Activated naive CD4-positive, alpha-beta T cell treated with anti-CD3 and anti-CD28 coated beads for 36 hours (primary cell): ENCODE measurements around the gene WDFY2. TPM values are rescaled to one million over a fixed set of nuclear protein-coding genes. Genes with fewer than 3 reads are reported as not detected.

Experiments used
- CTCF ChIA-PET: fragments of 350-600 bp; sonication (Branson Sonifier 250); formaldehyde crosslinking; loops from one replicate; lab custom pipeline; 2021; ENCODE audit warnings: antibody characterized with exemption; lab: Charles Lee
- DNase-seq: peaks from one replicate; pipeline ENCODE4 v3.0.0-alpha.2; 2020
- H3K27ac Mint-ChIP-seq: one replicate; pipeline ENCODE4 v1.8.0; 2021; ENCODE audit warnings: mild to moderate bottlenecking, mixed read lengths
- H3K27me3 Mint-ChIP-seq: one replicate; pipeline ENCODE4 v1.8.0; 2021; ENCODE audit warnings: low read depth, mixed read lengths
- H3K36me3 Mint-ChIP-seq: one replicate; pipeline ENCODE4 v1.8.0; 2021; ENCODE audit warnings: low read depth, mixed read lengths
- H3K4me1 Mint-ChIP-seq: one replicate; pipeline ENCODE4 v1.8.0; 2021; ENCODE audit warnings: low read depth, mixed read lengths
- H3K4me3 Mint-ChIP-seq: one replicate; pipeline ENCODE4 v1.8.0; 2021; ENCODE audit warnings: mild to moderate bottlenecking, moderate library complexity, mixed read lengths
- H3K9me3 Mint-ChIP-seq: one replicate; pipeline ENCODE4 v1.8.0; 2021; ENCODE audit warnings: mixed read lengths
- intact Hi-C: fragments of 100-400 bp; cut with micrococcal nuclease; formaldehyde crosslinking; loops from one replicate; pipeline ENCODE4 v1.15.1; 2023
- total RNA-seq, 2 experiments: library from RNA; stranded (reverse); gene quantifications; one replicate each; pipeline ENCODE4 v1.2.3, GENCODE V29; 2021

The WDFY2 gene
- total RNA-seq, 2 experiments from 2014 or later, result 8.3 to 11.3 TPM

GRCh38 chr13:51781246-51782022 is 197.2 kb downstream of the WDFY2 start:
- Mint-ChIP-seq H3K36me3 (no peaks in the 10 kb centered on the region), H3K27me3 (no peaks in the 10 kb centered on the region), H3K4me3 (no peak overlapping the region), H3K27ac (no peak overlapping the region), H3K4me1 (no peaks in the 10 kb centered on the region), H3K9me3 (no peaks in the 10 kb centered on the region)
- CTCF ChIA-PET, result interaction anchor here (0.6 to 2.9 kb wide), 9 partner anchors 10 to 646 kb away, joined by 3 to 10 read pairs (median 3); no protein-coding TSS in a partner anchor
- DNase-seq, result peak; percentile 30
- intact Hi-C loops, result no loop called here

GRCh38 chr13:51782026-51782710 is 197.9 kb downstream of the WDFY2 start:
- CTCF ChIA-PET, result interaction anchor here (0.6 to 2.9 kb wide), 7 partner anchors 11 to 647 kb away, joined by 3 to 10 read pairs (median 3); no protein-coding TSS in a partner anchor
- Mint-ChIP-seq H3K27ac (no peak overlapping the region), H3K27me3 (no peaks in the 10 kb centered on the region), H3K36me3 (no peaks in the 10 kb centered on the region), H3K4me1 (peaks cover under 1% of the 10 kb centered on the region), H3K4me3 (no peak overlapping the region), H3K9me3 (no peaks in the 10 kb centered on the region)
- intact Hi-C loops, result no loop called here
- no peak for DNase-seq

GRCh38 chr13:51783428-51784094 is 199.3 kb downstream of the WDFY2 start:
- Mint-ChIP-seq H3K36me3 (no peaks in the 10 kb centered on the region), H3K4me3 (no peak overlapping the region), H3K27ac (no peak overlapping the region), H3K9me3 (no peaks in the 10 kb centered on the region), H3K27me3 (no peaks in the 10 kb centered on the region), H3K4me1 (peaks cover 2% of the 10 kb centered on the region)
- DNase-seq, result no peak
- intact Hi-C loops, result no loop called here
- CTCF ChIA-PET, result interaction anchor here (1.2 to 2.5 kb wide), 3 partner anchors 14 to 497 kb away, joined by 3 to 9 read pairs (median 4); no protein-coding TSS in a partner anchor

- Mint-ChIP-seq H3K4me3 (no peak overlapping the region), H3K27me3 (no peaks in the 10 kb centered on the region), H3K27ac (no peak overlapping the region), H3K9me3 (no peaks in the 10 kb centered on the region), H3K36me3 (no peaks in the 10 kb centered on the region), H3K4me1 (peaks cover 2% of the 10 kb centered on the region)
- no peak for DNase-seq
- CTCF ChIA-PET, result interaction anchor here (2.5 kb wide), 1 partner anchor 14 kb away, joined by 9 read pairs; no protein-coding TSS in a partner anchor
- intact Hi-C loops, result no loop called here
These were observed 199.8 kb downstream of the WDFY2 start for GRCh38 chr13:51784097-51784496.

GRCh38 chr13:51785712-51786424 is 201.6 kb downstream of the WDFY2 start:
- Mint-ChIP-seq H3K27ac (no peak overlapping the region), H3K36me3 (peaks cover under 1% of the 10 kb centered on the region), H3K4me3 (no peak overlapping the region), H3K4me1 (peaks cover 2% of the 10 kb centered on the region), H3K9me3 (no peaks in the 10 kb centered on the region), H3K27me3 (no peaks in the 10 kb centered on the region)
- no peak for DNase-seq
- intact Hi-C loops, result no loop called here
- CTCF ChIA-PET, result interaction anchor here (0.6 to 2.5 kb wide), 3 partner anchors 9 to 347 kb away, joined by 4 to 9 read pairs (median 5); no protein-coding TSS in a partner anchor

- Mint-ChIP-seq H3K4me3 (no peak overlapping the region), H3K36me3 (peaks cover 1% of the 10 kb centered on the region), H3K9me3 (no peaks in the 10 kb centered on the region), H3K27me3 (no peaks in the 10 kb centered on the region), H3K4me1 (peaks cover 2% of the 10 kb centered on the region), H3K27ac (no peak overlapping the region)
- CTCF ChIA-PET, result interaction anchor here (0.6 to 2.5 kb wide), 4 partner anchors 9 to 348 kb away, joined by 4 to 9 read pairs (median 6); no protein-coding TSS in a partner anchor
- intact Hi-C loops, result no loop called here
- no peak for DNase-seq
These were observed 202.4 kb downstream of the WDFY2 start for GRCh38 chr13:51786425-51787265.

GRCh38 chr13:51793570-51794271 is 209.5 kb downstream of the WDFY2 start:
- DNase-seq, result peak; percentile 82
- intact Hi-C loops, result loop anchor here (1.0 kb wide), 3 partner anchors 29 to 291 kb away; partner anchors contain the start of gene WDFY2
- Mint-ChIP-seq H3K36me3 (peaks cover 8% of the 10 kb centered on the region), H3K4me1 (peaks cover 30% of the 10 kb centered on the region), H3K9me3 (no peaks in the 10 kb centered on the region), H3K4me3 (no peak overlapping the region), H3K27ac (peak overlapping the region; percentile 81), H3K27me3 (no peaks in the 10 kb centered on the region)
- CTCF ChIA-PET, result interaction anchor here (0.6 to 1.6 kb wide), 6 partner anchors 12 to 979 kb away, joined by 3 to 4 read pairs (median 3); no protein-coding TSS in a partner anchor

GRCh38 chr13:51794964-51795363 is 210.7 kb downstream of the WDFY2 start:
- Mint-ChIP-seq H3K4me1 (peaks cover 30% of the 10 kb centered on the region), H3K9me3 (no peaks in the 10 kb centered on the region), H3K27ac (no peak overlapping the region), H3K27me3 (no peaks in the 10 kb centered on the region), H3K36me3 (peaks cover 8% of the 10 kb centered on the region), H3K4me3 (no peak overlapping the region)
- CTCF ChIA-PET, result interaction anchor here (1.0 to 6.0 kb wide), 7 partner anchors 9 to 669 kb away, joined by 3 to 52 read pairs (median 5); no protein-coding TSS in a partner anchor
- intact Hi-C loops, result no loop called here
- no peak for DNase-seq

GRCh38 chr13:51795419-51795818 is 211.2 kb downstream of the WDFY2 start:
- intact Hi-C loops, result no loop called here
- Mint-ChIP-seq H3K27me3 (no peaks in the 10 kb centered on the region), H3K4me3 (no peak overlapping the region), H3K27ac (no peak overlapping the region), H3K4me1 (peaks cover 32% of the 10 kb centered on the region), H3K9me3 (no peaks in the 10 kb centered on the region), H3K36me3 (peaks cover 8% of the 10 kb centered on the region)
- CTCF ChIA-PET, result interaction anchor here (1.0 to 6.0 kb wide), 8 partner anchors 9 to 669 kb away, joined by 3 to 52 read pairs (median 5); no protein-coding TSS in a partner anchor
- no peak for DNase-seq

- H3K27me3 Mint-ChIP-seq, result no peaks in the 10 kb centered on the region
- intact Hi-C loops, result loop anchor here (2.0 kb wide), 3 partner anchors 510 to 648 kb away; partner anchors contain the start of gene FAM124A
- CTCF ChIA-PET, result interaction anchor here (1.2 to 6.0 kb wide), 18 partner anchors 11 to 674 kb away, joined by 3 to 52 read pairs (median 12); no protein-coding TSS in a partner anchor
- H3K27ac Mint-ChIP-seq, result no peak overlapping the region
- no peak for DNase-seq
- peaks cover 37% of the 10 kb centered on the region for H3K4me1 Mint-ChIP-seq
- H3K4me3 Mint-ChIP-seq, result no peak overlapping the region
- peaks cover 7% of the 10 kb centered on the region for H3K36me3 Mint-ChIP-seq
- no peaks in the 10 kb centered on the region for H3K9me3 Mint-ChIP-seq
These were observed 212.3 kb downstream of the WDFY2 start for GRCh38 chr13:51796546-51796945.
